ENCODE data around the gene KCNMB3. TPM values are rescaled to one million over a fixed set of nuclear protein-coding genes. Genes with fewer than 3 reads are reported as not detected.
"Not testable (repeated sequence)": the region's sequence is repeated elsewhere in the genome, so short reads cannot be mapped to it uniquely, and the experiment has no call there.

Gene KCNMB3
- total RNA-seq, 4 donors from 2014 or later = 0.19 to 1.5 (median 0.87) TPM

- TF ChIP-seq CTCF (IDR thresholded peaks at IDR 0.05) = no peak
- no peak for DNase-seq (ENCODE audit: low spot score in 2 of 2)
- 88 to 92% methylated on average over 1 of the region's 1 CpG for WGBS, 2 donors
- no peak overlapping the region for H3K4me3 ChIP-seq (ENCODE audit: low read depth, poor library complexity, severe bottlenecking)
- intact Hi-C loops (cut with DNase I; ENCODE audit: low total_unique reads) = no loop called here
These were observed 6.0 kb downstream of the KCNMB3 start for GRCh38 chr3:179244878-179245277.

- H3K4me3 ChIP-seq (ENCODE audit: low read depth, poor library complexity, severe bottlenecking); DNase-seq (ENCODE audit: low spot score in 2 of 2); intact Hi-C loops (cut with DNase I; ENCODE audit: low total_unique reads): not testable (repeated sequence)
- WGBS, 2 donors = 94 to 100% methylated on average over 1 of the region's 2 CpGs
These were observed 8.1 kb downstream of the KCNMB3 start for GRCh38 chr3:179242859-179243258.

- 62 to 70% methylated on average over 1 of the region's 1 CpG for WGBS, 2 donors
- intact Hi-C loops (cut with DNase I; ENCODE audit: low total_unique reads); H3K4me3 ChIP-seq (ENCODE audit: low read depth, poor library complexity, severe bottlenecking); DNase-seq (ENCODE audit: low spot score in 2 of 2): not testable (repeated sequence)
These were observed 10.6 kb downstream of the KCNMB3 start for GRCh38 chr3:179240299-179240698.

- WGBS, 2 donors = 86 to 94% methylated on average over 2 of the region's 2 CpGs
- H3K4me3 ChIP-seq (ENCODE audit: low read depth, poor library complexity, severe bottlenecking) = no peak overlapping the region
- no peak for DNase-seq (ENCODE audit: low spot score in 2 of 2)
- no peak for TF ChIP-seq POLR2A (IDR thresholded peaks at IDR 0.05)
- no peak for TF ChIP-seq CTCF (IDR thresholded peaks at IDR 0.05)
- intact Hi-C loops (cut with DNase I; ENCODE audit: low total_unique reads) = no loop called here
These were observed 14.1 kb downstream of the KCNMB3 start for GRCh38 chr3:179236669-179237301.

- intact Hi-C loops (cut with DNase I; ENCODE audit: low total_unique reads) = no loop called here
- no peak for DNase-seq (ENCODE audit: low spot score in 2 of 2)
- WGBS, 2 donors = 94% methylated on average over 4 of the region's 4 CpGs
- no peak overlapping the region for H3K4me3 ChIP-seq (ENCODE audit: low read depth, poor library complexity, severe bottlenecking)
- no peak for TF ChIP-seq POLR2A (IDR thresholded peaks at IDR 0.05)
- TF ChIP-seq CTCF (IDR thresholded peaks at IDR 0.05) = no peak
These were observed 16.7 kb downstream of the KCNMB3 start for GRCh38 chr3:179234199-179234598.

- intact Hi-C loops (cut with DNase I; ENCODE audit: low total_unique reads) = no loop called here
- no peak for DNase-seq (ENCODE audit: low spot score in 2 of 2)
- 95 to 97% methylated on average over 3 of the region's 3 CpGs for WGBS, 2 donors
- H3K4me3 ChIP-seq (ENCODE audit: low read depth, poor library complexity, severe bottlenecking) = no peak overlapping the region
- TF ChIP-seq POLR2A (IDR thresholded peaks at IDR 0.05) (no peak), CTCF (IDR thresholded peaks at IDR 0.05) (no peak)
These were observed 17.9 kb downstream of the KCNMB3 start for GRCh38 chr3:179233043-179233442.

- 67 to 78% methylated on average over 5 of the region's 5 CpGs for WGBS, 2 donors
- DNase-seq (ENCODE audit: low spot score in 2 of 2) = no peak
- intact Hi-C loops (cut with DNase I; ENCODE audit: low total_unique reads) = no loop called here
- TF ChIP-seq POLR2A (IDR thresholded peaks at IDR 0.05) = no peak
- TF ChIP-seq CTCF (IDR thresholded peaks at IDR 0.05) = no peak
- H3K4me3 ChIP-seq (ENCODE audit: low read depth, poor library complexity, severe bottlenecking) = no peak overlapping the region
These were observed 21.7 kb downstream of the KCNMB3 start for GRCh38 chr3:179229177-179229576.
